ENCODE data around the gene NOL7.

- TF ChIP-seq EZH2 (IDR thresholded peaks at IDR 0.05; ENCODE audit: low read depth, low read length, severe bottlenecking) = no peak
- no peak for TF ChIP-seq GABPA (IDR thresholded peaks at IDR 0.05; ENCODE audit: borderline replicate concordance, insufficient read depth, low read length)
- no peak for TF ChIP-seq JUND (IDR thresholded peaks at IDR 0.05; ENCODE audit: low read length)
- no peak for TF ChIP-seq CTCF (IDR thresholded peaks at IDR 0.05; ENCODE audit: control extremely low read depth in 1 of 3, insufficient read depth in 1 of 3, low read depth in 1 of 3, low read length in 3 of 3)
- no peak for TF ChIP-seq CEBPB (IDR thresholded peaks at IDR 0.05; ENCODE audit: low read depth, low read length)
- no peak for TF ChIP-seq MAX (IDR thresholded peaks at IDR 0.05)
- no peak for TF ChIP-seq POLR2A (IDR thresholded peaks at IDR 0.05; ENCODE audit: control extremely low read depth in 1 of 2, low read depth in 2 of 2, low read length in 2 of 2)
- TF ChIP-seq RBBP5 (IDR thresholded peaks at IDR 0.05; ENCODE audit: borderline replicate concordance, low read depth, low read length) = no peak
- no peak for TF ChIP-seq RAD21 (IDR thresholded peaks at IDR 0.05 in 1 of 2, conservative IDR thresholded peaks at IDR 0.05 in 1 of 2; ENCODE audit: low read depth in 2 of 2, low read length in 2 of 2)
- TF ChIP-seq TAF1 (IDR thresholded peaks at IDR 0.05; ENCODE audit: low read depth, low read length) = no peak
Measured at GRCh38 chr6:13591205-13591921, 23.8 kb upstream of the NOL7 start.
